PFSK-1 (cell line): ENCODE data around the gene SEC31B.

Experiments used
- FOXP2 ChIP-seq: optimal IDR thresholded peaks from 2 replicates; pipeline ENCODE3; 2011; ENCODE audit warnings: borderline replicate concordance, control low read depth, inconsistent platforms; ENCODE audit not compliant: insufficient read depth; ENCODE audit errors: extremely low read length, extremely low read depth
- POLR2AphosphoS5 ChIP-seq: IDR thresholded peaks from 2 replicates; pipeline ENCODE4 v1.6.1; 2012; ENCODE audit warnings: low read depth, mild to moderate bottlenecking, control low read depth, low read length, moderate library complexity
- REST ChIP-seq, 2 experiments: IDR thresholded peaks; 2 replicates each; pipeline versions ENCODE4 v1.6.1 to v1.8.0; 2011 to 2012; ENCODE audit warnings: low read depth in 2 of 2, low read length in 2 of 2, control low read depth in 1 of 2, inconsistent platforms in 1 of 2, mild to moderate bottlenecking in 1 of 2, moderate library complexity in 1 of 2; ENCODE audit not compliant: insufficient read depth in 1 of 2
- SIN3A ChIP-seq: IDR thresholded peaks from 2 replicates; pipeline ENCODE4 v1.6.1; 2012; ENCODE audit warnings: mild to moderate bottlenecking, low read length, moderate library complexity, borderline replicate concordance; ENCODE audit not compliant: insufficient read depth
- TAF1 ChIP-seq: IDR thresholded peaks from 2 replicates; pipeline ENCODE4 v1.6.1; 2012; ENCODE audit warnings: low read length, control low read depth, borderline replicate concordance; ENCODE audit not compliant: insufficient read depth

- no peak for TF ChIP-seq REST (IDR thresholded peaks at IDR 0.05; ENCODE audit: insufficient read depth in 1 of 2, low read depth in 2 of 2, low read length in 2 of 2)
- TF ChIP-seq SIN3A, result no peak
- TF ChIP-seq FOXP2, result no peak
- TF ChIP-seq POLR2AphosphoS5, result no peak
- no peak for TF ChIP-seq TAF1
Observed at GRCh38 chr10:100520811-100521210, 1.1 kb upstream of the SEC31B start.
